ENCODE results near the gene HELZ. TPM values are rescaled to one million over a fixed set of nuclear protein-coding genes. Genes with fewer than 3 reads are reported as not detected.

HELZ gene
- total and polyA plus RNA-seq, 2 of the 8 experiments (the other 6 are each of a cell fraction or from before 2014, with no cell fraction given) = 10.0 to 48.7 TPM

DNA sequence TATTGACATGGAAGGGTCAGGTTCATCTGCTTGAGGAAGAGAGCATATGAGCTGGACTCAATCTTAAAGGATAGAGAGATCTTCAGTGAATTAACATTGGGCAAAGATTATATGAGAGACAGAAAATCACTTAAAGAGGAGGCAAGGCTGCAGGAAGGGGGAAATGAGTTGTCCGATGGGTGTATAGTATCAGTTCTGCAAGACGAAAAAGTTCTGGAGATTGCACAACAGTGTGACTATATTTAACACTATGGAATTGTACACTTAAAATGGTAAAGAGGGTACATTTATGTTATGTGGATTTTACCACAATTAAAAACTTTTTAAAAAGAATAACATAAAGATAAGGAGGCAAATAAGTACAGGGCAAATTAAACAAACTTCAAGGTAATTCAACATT lies 80.7 kb downstream of the HELZ start:
- WGBS, 2 experiments (ENCODE audit: extremely low coverage in 1 of 2, insufficient coverage in 1 of 2, insufficient read length in 1 of 2, insufficient replicate concordance in 2 of 2, low coverage in 1 of 2, low lambda C conversion rate in 2 of 2, missing lambda C conversion rate in 1 of 2) = 93% methylated on average over 2 of the region's 2 CpGs; no CpG with 5 or more reads in 1 of the 2 experiments
- no peak for TF ChIP-seq RXRA (IDR thresholded peaks at IDR 0.05; ENCODE audit: insufficient read depth, low read depth, low read length)
- TF ChIP-seq EZH2 (IDR thresholded peaks at IDR 0.05; ENCODE audit: low read depth, low read length, severe bottlenecking) = no peak
- TF ChIP-seq GABPA (IDR thresholded peaks at IDR 0.05; ENCODE audit: borderline replicate concordance, insufficient read depth, low read length) = no peak
- TF ChIP-seq NRF1 (IDR thresholded peaks at IDR 0.05; ENCODE audit: low read depth, low read length) = no peak
- TF ChIP-seq SRF (IDR thresholded peaks at IDR 0.05; ENCODE audit: low read depth, low read length) = no peak
- TF ChIP-seq SIX5 (IDR thresholded peaks at IDR 0.05; ENCODE audit: low read depth, low read length) = no peak
- TF ChIP-seq BCL11A (IDR thresholded peaks at IDR 0.05; ENCODE audit: low read depth in 2 of 2, low read length in 2 of 2) = no peak

More for the DNA sequence above, 80.7 kb downstream of the HELZ start:
- Histone ChIP-seq H3K79me2 (ENCODE audit: control insufficient read depth in 1 of 2, insufficient read depth in 2 of 2, low read length in 2 of 2) (no peaks in the 10 kb centered on the region), H2AK5ac (ENCODE audit: low read depth, low read length) (no peak overlapping the region), H2BK15ac (ENCODE audit: low read length) (no peak overlapping the region), H3K27ac (ENCODE audit: low read depth, low read length) (no peak overlapping the region), H4K5ac (ENCODE audit: insufficient read length, low read depth, low read length) (no peak overlapping the region), H3K23me2 (ENCODE audit: low read depth, low read length) (no peaks in the 10 kb centered on the region), H4K20me1 (replicated peaks in 1 of 2; ENCODE audit: control insufficient read depth in 1 of 2, insufficient read depth in 2 of 2, low read length in 2 of 2) (peaks cover 0 to 1% of the 10 kb centered on the region in 2 experiments), H3K27me3 (replicated peaks in 1 of 4; ENCODE audit: control insufficient read depth in 3 of 4, extremely low read depth in 1 of 4, insufficient read depth in 3 of 4, low read length in 3 of 4) (no peaks in the 10 kb centered on the region), H2AFZ (ENCODE audit: low read length) (no peak overlapping the region), H3K4me3 (ENCODE audit: extremely low read depth in 1 of 4, insufficient read depth in 2 of 4, low read depth in 3 of 4, low read length in 4 of 4) (no peak overlapping the region), H2BK20ac (ENCODE audit: low read length) (no peak overlapping the region), H2BK120ac (replicated peaks; ENCODE audit: low read depth, low read length) (no peak overlapping the region), H3K36me3 (ENCODE audit: control insufficient read depth in 2 of 4, insufficient read depth in 4 of 4, low read length in 3 of 4) (peaks cover 2 to 23% (median 14%) of the 10 kb centered on the region in 4 experiments; a peak in 6 of 8 replicates), H2BK12ac (ENCODE audit: low read depth, low read length) (no peak overlapping the region), H3K23ac (ENCODE audit: insufficient read length) (no peak overlapping the region), H3K18ac (ENCODE audit: extremely low read depth, low read length) (no peak overlapping the region), H3K56ac (replicated peaks; ENCODE audit: insufficient read length, low read depth, low read length) (no peak overlapping the region), H3K79me1 (ENCODE audit: low read depth, low read length) (no peaks in the 10 kb centered on the region), H4K8ac (ENCODE audit: extremely low read depth, insufficient read depth, low read length) (no peak overlapping the region), H3K14ac (ENCODE audit: insufficient read length) (no peak overlapping the region), H2BK5ac (ENCODE audit: low read depth, low read length) (no peak overlapping the region), H3K4me2 (ENCODE audit: insufficient read depth in 1 of 2, low read depth in 2 of 2, low read length in 2 of 2) (no peak overlapping the region), H3K9me3 (ENCODE audit: insufficient read depth in 2 of 2, low read depth in 1 of 2, low read length in 1 of 2) (no peaks in the 10 kb centered on the region), H3K4me1 (replicated peaks in 1 of 4; ENCODE audit: control insufficient read depth in 3 of 4, insufficient read depth in 4 of 4, low read length in 3 of 4) (no peaks in the 10 kb centered on the region), H3K9ac (replicated peaks in 1 of 4; ENCODE audit: extremely low read depth in 1 of 4, low read depth in 3 of 4, low read length in 3 of 4) (no peak overlapping the region), H4K91ac (replicated peaks; ENCODE audit: insufficient read length, low read length) (no peak overlapping the region), H3K4ac (replicated peaks; ENCODE audit: insufficient read length, low read depth, low read length) (no peak overlapping the region)
- FAIRE-seq (no peak), DNase-seq (ENCODE audit: low read depth in 1 of 2, low spot score in 2 of 2) (no peak)
- ChIA-PET POLR2A (ENCODE audit: partially characterized antibody) (no interaction called here), CTCF (ENCODE audit: partially characterized antibody) (interaction anchor here (0.9 kb wide), 1 partner anchor 36 kb away, joined by 3 read pairs; no protein-coding TSS in a partner anchor)
